Mesothelial cell of epicardium (in vitro differentiated cells): ENCODE measurements around the gene RDH12. TPM values are rescaled to one million over a fixed set of nuclear protein-coding genes. Genes with fewer than 3 reads are reported as not detected.

Experiments used
- DNase-seq, 2 experiments: peaks; one replicate each; pipeline ENCODE4 v3.0.0; 2021; ENCODE audit warnings: low spot score in 2 of 2; ENCODE audit not compliant: unreplicated experiment in 2 of 2
- H3K27ac Mint-ChIP-seq: 2 replicates; pipeline ENCODE4 v1.8.0; 2021; ENCODE audit warnings: mixed read lengths
- H3K27me3 Mint-ChIP-seq: 2 replicates; pipeline ENCODE4 v1.8.0; 2021; ENCODE audit warnings: low read depth, mixed read lengths
- H3K36me3 Mint-ChIP-seq: 2 replicates; pipeline ENCODE4 v1.8.0; 2021; ENCODE audit warnings: mixed read lengths
- H3K4me1 Mint-ChIP-seq: 2 replicates; pipeline ENCODE4 v1.8.0; 2021; ENCODE audit warnings: mixed read lengths
- H3K4me3 Mint-ChIP-seq: 2 replicates; pipeline ENCODE4 v1.8.0; 2021; ENCODE audit warnings: mild to moderate bottlenecking, moderate library complexity, mixed read lengths
- H3K9me3 Mint-ChIP-seq: 2 replicates; pipeline ENCODE4 v1.8.0; 2021; ENCODE audit warnings: mixed read lengths
- total RNA-seq: library from RNA; stranded (reverse); gene quantifications from 3 replicates; pipeline ENCODE4 v1.2.1, GENCODE V29; 2021
- TF ChIP-seq, protein P1 (sequence below): fragments of 200-600 bp; sonication (generic); IDR thresholded peaks from one replicate; pipeline ENCODE4 v1.5.0; 2021; ENCODE audit warnings: antibody characterized with exemption; ENCODE audit not compliant: unreplicated experiment

RDH12 gene
- total RNA-seq, 1 donor from 2014 or later = not detected

DNA sequence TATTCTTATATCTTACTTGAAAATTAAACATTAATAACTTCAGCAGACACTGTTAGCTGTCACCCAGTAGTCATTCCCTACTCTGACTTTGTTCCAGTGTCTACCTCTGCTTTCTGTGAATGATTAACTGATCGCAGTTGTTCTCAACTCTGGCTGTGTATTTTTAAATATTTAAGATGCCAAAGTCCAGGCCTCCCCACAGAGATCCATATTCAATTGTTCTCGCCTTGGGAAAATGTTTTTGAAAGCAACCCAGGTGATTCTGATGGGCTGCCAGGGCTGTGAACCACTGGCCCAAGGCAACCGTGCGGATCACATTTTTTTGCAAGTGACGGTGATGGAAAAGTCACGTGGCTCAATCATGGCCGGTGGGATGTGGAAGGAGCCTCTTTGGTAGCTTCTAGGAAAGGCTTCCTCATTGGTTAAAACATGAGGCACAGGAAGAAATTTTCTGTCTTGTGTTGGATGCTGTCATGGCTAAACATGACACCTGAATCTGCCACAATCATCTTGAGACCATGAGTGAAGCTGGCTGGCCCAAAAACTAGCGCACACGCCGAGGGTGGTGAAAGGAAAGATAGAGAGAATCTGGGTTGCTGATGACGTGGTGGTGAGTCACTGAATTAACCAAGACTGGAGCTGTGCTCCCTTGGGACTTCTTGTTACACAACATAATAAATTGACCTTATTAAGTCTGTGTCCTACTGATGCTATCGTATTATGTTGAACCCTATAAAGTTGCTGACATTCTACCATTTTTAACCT, 37.2 kb downstream of the RDH12 start:
- DNase-seq = no peak
- TF ChIP-seq, protein P1, sequence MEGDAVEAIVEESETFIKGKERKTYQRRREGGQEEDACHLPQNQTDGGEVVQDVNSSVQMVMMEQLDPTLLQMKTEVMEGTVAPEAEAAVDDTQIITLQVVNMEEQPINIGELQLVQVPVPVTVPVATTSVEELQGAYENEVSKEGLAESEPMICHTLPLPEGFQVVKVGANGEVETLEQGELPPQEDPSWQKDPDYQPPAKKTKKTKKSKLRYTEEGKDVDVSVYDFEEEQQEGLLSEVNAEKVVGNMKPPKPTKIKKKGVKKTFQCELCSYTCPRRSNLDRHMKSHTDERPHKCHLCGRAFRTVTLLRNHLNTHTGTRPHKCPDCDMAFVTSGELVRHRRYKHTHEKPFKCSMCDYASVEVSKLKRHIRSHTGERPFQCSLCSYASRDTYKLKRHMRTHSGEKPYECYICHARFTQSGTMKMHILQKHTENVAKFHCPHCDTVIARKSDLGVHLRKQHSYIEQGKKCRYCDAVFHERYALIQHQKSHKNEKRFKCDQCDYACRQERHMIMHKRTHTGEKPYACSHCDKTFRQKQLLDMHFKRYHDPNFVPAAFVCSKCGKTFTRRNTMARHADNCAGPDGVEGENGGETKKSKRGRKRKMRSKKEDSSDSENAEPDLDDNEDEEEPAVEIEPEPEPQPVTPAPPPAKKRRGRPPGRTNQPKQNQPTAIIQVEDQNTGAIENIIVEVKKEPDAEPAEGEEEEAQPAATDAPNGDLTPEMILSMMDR = no peak
- H3K4me3 Mint-ChIP-seq = no peak overlapping the region
- H3K36me3 Mint-ChIP-seq = no peaks in the 10 kb centered on the region
- no peak overlapping the region for H3K27ac Mint-ChIP-seq
- H3K4me1 Mint-ChIP-seq = no peaks in the 10 kb centered on the region
- H3K9me3 Mint-ChIP-seq = peaks cover 4% of the 10 kb centered on the region
- H3K27me3 Mint-ChIP-seq = peaks cover 9% of the 10 kb centered on the region

DNA sequence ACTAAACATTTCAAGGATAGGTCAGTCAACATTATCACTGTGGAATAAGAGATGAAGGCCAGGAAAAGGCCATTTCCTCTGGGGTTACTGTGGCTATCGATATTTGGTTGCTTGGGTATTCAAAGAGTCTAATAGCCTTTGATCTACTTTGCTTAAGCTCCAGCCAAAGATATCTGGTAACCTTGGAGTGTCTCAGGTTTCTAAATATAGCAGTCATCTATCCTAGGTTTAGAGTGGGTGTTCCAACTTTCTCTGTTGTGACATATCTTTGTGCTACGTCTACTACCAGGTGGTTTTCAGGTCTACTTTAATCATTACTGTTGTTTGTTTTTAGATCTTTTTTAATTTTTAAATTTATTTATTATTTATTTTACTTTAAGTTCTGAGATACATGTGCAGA, 42.4 kb downstream of the RDH12 start:
- H3K4me1 Mint-ChIP-seq = no peaks in the 10 kb centered on the region
- peaks cover 8% of the 10 kb centered on the region for H3K9me3 Mint-ChIP-seq
- no peak overlapping the region for H3K27ac Mint-ChIP-seq
- no peak for DNase-seq
- TF ChIP-seq, protein P1 = no peak
- H3K36me3 Mint-ChIP-seq = peaks cover 23% of the 10 kb centered on the region
- H3K27me3 Mint-ChIP-seq = peaks cover 9% of the 10 kb centered on the region
- H3K4me3 Mint-ChIP-seq = no peak overlapping the region

DNA sequence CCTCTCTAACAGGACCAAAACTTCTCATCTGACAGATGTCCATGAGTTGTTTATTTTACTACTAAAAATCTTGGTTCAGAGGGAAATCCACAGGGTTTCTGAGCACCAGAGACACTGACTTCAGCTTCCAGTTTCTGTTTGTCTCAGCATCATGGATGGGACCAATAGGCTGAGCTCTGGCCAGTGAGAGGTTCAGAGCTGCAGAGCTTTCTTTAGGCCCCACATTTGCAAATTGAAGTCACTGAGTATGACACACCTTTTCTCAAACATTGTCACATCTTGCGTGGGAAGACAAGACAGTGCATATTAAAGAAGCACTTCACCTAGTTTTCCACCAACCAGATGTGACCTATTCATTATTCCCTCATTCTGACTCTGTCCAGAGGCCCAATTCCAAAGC, 45.2 kb downstream of the RDH12 start:
- H3K9me3 Mint-ChIP-seq = peaks cover 8% of the 10 kb centered on the region
- peaks cover 47% of the 10 kb centered on the region for H3K36me3 Mint-ChIP-seq

DNA sequence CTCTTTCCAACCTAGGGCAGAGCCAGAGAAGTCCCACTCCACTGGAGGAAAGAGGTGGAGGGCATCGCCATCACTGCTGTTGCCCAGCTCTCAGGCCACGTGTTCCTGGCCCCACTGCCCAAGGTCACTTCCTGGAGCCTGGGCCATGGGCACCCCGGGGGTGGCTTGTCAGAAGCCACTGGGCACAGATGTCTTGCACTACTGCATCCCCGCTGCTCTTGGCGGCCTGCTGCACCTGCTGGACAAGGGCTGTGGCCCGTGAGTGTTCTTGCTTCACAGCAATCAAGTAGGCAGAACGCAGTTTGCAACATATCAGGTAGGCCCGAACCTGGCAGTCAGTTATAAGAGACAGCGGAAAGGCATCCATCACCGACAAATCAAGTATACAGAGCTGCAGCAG, 46.6 kb downstream of the RDH12 start:
- no peak overlapping the region for H3K27ac Mint-ChIP-seq
- no peak overlapping the region for H3K4me3 Mint-ChIP-seq
- no peak for DNase-seq
- peaks cover 56% of the 10 kb centered on the region for H3K36me3 Mint-ChIP-seq
- H3K27me3 Mint-ChIP-seq = no peaks in the 10 kb centered on the region
- no peaks in the 10 kb centered on the region for H3K4me1 Mint-ChIP-seq
- TF ChIP-seq, protein P1 = no peak
- peaks cover 8% of the 10 kb centered on the region for H3K9me3 Mint-ChIP-seq

More for the DNA sequence above, 45.2 kb downstream of the RDH12 start:
- H3K4me3 Mint-ChIP-seq = no peak overlapping the region
- H3K27me3 Mint-ChIP-seq = peaks cover 5% of the 10 kb centered on the region
- no peaks in the 10 kb centered on the region for H3K4me1 Mint-ChIP-seq
- TF ChIP-seq, protein P1 = no peak
- DNase-seq = no peak
- H3K27ac Mint-ChIP-seq = no peak overlapping the region

DNA sequence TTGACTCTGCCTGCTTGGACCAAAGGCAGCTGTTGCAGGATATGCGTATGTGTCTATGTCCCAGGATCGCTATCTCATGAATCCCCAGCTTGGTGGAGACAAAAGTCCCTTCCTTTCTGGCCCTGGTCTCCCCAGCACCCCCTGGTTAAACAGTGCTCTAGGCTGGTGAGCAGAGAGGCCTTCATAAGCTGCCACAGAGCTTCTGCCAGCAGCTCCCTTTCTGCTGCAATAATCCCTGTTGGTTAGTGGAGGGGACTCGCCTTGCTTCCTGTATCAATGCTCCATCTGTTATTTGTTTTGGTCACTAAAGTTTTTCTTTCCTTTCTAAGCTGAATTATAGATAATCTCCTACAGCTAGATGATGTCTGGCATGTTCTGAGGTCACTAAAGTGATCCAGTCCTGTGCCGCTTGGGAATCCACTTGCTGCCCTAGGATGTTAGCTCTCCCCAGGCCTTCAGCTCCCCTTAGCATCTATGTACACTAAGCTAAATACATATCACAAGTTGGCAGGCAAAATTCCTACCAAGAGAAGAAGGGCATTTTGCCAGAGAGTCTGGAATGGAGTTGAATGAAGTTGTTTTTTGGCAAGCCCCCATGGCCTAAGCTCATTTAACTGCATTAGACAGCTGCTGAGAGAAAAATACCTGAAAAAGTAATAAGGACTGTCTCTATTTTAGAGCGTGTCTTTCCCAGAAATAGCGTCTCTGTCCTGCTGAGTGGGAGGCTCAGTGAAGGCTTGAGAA, 47.8 kb downstream of the RDH12 start:
- H3K36me3 Mint-ChIP-seq = peaks cover 67% of the 10 kb centered on the region
- H3K9me3 Mint-ChIP-seq = peaks cover 4% of the 10 kb centered on the region
- no peak overlapping the region for H3K27ac Mint-ChIP-seq
- DNase-seq = no peak
- no peaks in the 10 kb centered on the region for H3K4me1 Mint-ChIP-seq
- no peaks in the 10 kb centered on the region for H3K27me3 Mint-ChIP-seq
- TF ChIP-seq, protein P1 = no peak
- no peak overlapping the region for H3K4me3 Mint-ChIP-seq
